ENCODE results near the gene RNF169.

The RNF169 gene

GRCh38 chr11:74826901-74827300 is 78.3 kb downstream of the RNF169 start:
- DNase-seq = no peak

GRCh38 chr11:74837191-74837590 is 88.5 kb downstream of the RNF169 start:
- DNase-seq = no peak

GRCh38 chr11:74838188-74838587 is 89.5 kb downstream of the RNF169 start:
- DNase-seq = no peak

- DNase-seq = no peak
Observed at GRCh38 chr11:74839446-74839845, 90.8 kb downstream of the RNF169 start.

- no peak for DNase-seq
Observed at GRCh38 chr11:74839971-74840370, 91.3 kb downstream of the RNF169 start.

GRCh38 chr11:74840486-74840885 is 91.8 kb downstream of the RNF169 start:
- no peak for DNase-seq

- no peak for DNase-seq
Observed at GRCh38 chr11:74842967-74843366, 94.3 kb downstream of the RNF169 start.

GRCh38 chr11:74844072-74844471 is 95.4 kb downstream of the RNF169 start:
- no peak for DNase-seq

- DNase-seq = no peak
Observed at GRCh38 chr11:74844865-74845264, 96.2 kb downstream of the RNF169 start.

GRCh38 chr11:74845978-74846517 is 97.4 kb downstream of the RNF169 start:
- no peak for DNase-seq

GRCh38 chr11:74846770-74847169 is 98.1 kb downstream of the RNF169 start:
- DNase-seq = no peak

GRCh38 chr11:74847395-74847794 is 98.7 kb downstream of the RNF169 start:
- no peak for DNase-seq

- DNase-seq = no peak
Observed at GRCh38 chr11:74847895-74848294, 99.2 kb downstream of the RNF169 start.

- DNase-seq = peak; percentile 29
Observed at GRCh38 chr11:74849525-74850391, 101.1 kb downstream of the RNF169 start.

- DNase-seq = no peak
Observed at GRCh38 chr11:74853223-74853622, 104.6 kb downstream of the RNF169 start.

- no peak for DNase-seq
Observed at GRCh38 chr11:74860743-74861142, 112.1 kb downstream of the RNF169 start.

- no peak for DNase-seq
Observed at GRCh38 chr11:74863410-74863809, 114.8 kb downstream of the RNF169 start.

GRCh38 chr11:74866557-74866956 is 117.9 kb downstream of the RNF169 start:
- DNase-seq = no peak

- no peak for DNase-seq
Observed at GRCh38 chr11:74870485-74870884, 121.8 kb downstream of the RNF169 start.

GRCh38 chr11:74871037-74871436 is 122.4 kb downstream of the RNF169 start:
- no peak for DNase-seq

GRCh38 chr11:74877132-74877531 is 128.5 kb downstream of the RNF169 start:
- no peak for DNase-seq
